ENCODE measurements around the gene GLRA3.
"Not testable (repeated sequence)": the region's sequence is repeated elsewhere in the genome, so short reads cannot be mapped to it uniquely, and the experiment has no call there.

The GLRA3 gene

DNA sequence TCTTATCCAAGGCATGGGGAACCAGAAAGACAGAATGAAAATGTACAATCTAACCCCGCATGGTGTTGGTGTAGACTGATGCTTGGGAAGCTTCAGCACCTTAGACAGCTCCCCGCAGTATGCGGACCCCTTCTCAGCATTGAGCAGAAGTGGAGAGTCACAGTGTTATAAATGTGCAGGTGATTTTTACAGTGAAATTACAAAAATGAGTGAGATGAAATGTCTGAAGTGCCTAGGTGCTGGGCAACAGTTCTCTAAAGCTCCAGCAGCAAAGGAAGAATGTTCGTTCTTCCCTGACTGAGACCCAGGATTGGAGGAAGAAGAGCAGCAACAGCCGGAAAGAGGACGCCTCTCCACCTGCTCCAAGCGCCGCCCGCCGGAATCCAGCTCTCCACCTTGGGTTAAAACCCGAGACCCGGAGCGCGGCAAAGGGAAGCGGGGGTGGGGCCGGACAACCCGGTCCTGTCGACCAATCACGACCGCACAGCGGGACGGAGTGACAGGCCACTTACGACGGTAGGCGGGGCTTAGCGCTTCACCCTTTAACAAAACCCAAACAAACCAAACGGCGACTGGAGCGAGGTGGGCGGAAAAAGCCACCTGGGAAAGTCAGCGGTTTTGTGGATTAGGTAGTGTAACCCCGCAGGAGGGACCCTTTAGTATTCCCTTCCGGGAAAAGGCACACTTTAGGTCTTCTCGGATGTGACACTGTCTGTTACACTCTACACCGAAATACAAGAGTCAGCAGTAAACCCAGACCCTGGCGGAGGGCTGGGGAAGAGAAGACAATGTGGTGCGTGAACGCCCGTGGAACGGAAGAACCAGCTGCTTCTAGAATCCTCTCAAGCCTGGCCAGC is at the start of gene GLRA3:
Gene GLRA3, minus strand, starts transcription at position 403 of the 857 bp plus-strand sequence. CDS start 436 bp downstream, outside the sequence.
- DNase-seq, result no peak

DNA sequence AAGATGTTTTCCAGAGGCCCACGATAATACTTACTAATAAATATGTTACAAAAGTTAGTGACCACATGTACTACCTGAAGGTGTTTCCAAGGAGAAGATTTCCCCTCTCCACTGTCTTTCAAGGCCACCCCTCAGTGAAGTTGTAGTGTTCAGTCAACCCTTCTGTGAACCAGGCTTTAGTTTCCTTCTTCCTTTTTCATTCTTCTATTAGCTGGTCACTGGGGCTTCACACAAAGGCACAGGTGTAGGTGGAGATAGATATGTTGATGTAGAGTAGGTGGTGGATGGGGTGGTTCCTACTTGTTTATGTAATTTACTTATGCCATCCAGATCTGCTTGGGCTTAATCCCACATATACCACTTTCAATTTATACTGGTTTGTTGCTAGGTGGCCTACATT is 45.9 kb upstream of the GLRA3 start:
- DNase-seq, result no peak

DNA sequence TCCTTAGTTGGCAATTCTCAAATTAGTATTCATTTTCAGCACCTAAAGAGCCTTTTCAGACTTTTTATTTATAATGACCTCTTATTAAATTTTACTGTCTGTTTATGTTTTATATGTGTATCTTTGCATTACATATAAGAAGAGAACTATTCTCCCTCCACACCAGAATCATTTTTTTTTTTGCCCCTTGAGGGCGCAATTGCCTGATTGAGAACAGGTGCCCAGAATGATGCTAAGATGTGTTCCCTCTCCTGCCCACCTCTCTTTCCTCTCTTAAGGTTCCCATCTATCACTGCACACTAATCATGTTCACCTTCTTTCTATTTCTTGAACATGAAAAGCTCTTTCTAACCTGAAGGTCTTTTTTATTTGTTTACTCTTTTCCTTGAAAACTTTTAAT is 44.9 kb upstream of the GLRA3 start:
- DNase-seq, result no peak

DNA sequence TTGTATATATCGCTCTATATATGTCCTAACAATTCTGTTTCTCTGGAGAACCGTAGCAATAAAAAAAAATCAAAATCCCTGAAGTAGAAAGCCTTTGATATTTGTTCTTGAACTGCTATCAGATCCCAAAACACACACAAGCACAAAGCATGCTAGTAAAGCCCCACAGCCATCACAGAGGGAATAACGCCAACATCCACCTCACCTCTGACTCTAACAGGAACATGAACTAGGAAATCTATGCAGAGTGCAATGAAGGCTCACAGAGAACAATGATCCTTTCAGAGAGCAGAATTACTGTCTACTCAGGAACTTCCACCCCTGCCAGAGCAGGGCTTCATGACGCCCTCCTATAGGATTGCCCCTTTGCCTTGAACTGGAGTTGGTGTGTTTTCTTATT is 44.1 kb upstream of the GLRA3 start:
- not testable (repeated sequence) for DNase-seq

DNA sequence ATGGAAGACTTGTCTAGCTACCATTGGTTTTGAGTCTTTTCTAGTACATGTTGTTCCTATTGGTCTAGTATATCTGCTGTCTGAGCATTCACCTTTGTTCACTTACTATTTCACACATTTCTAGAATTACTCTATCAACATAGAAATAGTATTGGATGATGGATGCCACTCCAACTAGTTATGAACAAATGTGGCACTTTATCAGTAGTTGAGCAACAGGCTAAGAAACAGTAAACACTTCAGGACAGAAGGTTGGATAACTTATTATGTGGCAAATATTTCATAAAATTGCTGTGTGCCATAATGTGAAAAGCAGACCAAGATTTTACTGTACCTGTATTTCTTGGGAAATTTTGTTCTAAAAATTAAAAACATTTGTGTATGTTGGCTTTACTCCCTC is 42.4 kb upstream of the GLRA3 start:
- no peak for DNase-seq

DNA sequence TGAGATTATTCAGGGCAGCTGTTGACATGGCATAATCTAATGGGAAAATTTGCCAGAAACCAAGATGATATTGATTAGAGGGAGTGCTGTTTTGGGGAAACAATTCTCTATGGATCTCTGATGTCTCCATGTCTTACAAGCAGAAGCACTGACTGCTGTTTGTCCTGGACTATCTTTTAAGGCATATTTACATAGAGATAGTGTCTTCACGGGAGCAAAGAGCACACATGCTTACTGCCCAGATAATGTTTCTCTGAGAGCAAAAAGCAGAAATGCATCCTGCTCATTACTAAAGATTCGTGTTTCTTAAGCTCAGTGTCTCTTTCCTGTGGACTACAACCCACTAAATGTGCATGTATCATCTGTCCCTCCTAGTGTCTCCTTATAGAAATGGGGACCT is 41.3 kb upstream of the GLRA3 start:
- DNase-seq, result no peak

DNA sequence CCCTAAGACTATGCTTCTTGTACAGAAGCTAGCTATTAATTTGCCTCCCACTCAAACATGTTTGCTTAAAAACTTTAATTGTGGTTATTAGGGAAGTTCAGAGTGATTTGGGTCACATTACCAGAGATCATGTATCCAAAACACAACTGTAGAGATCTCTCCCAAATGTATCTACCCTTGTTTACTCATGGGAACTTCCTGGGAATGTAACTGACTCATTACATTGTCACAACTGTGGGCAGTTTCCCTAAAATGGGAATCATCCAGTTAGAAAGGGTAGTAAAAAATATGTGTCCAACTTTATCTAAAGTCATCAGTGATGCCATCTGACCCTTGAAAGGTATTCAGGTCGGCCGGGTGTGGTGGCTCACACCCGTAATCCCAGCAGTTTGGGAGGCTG is 40.3 kb upstream of the GLRA3 start:
- DNase-seq, result no peak

DNA sequence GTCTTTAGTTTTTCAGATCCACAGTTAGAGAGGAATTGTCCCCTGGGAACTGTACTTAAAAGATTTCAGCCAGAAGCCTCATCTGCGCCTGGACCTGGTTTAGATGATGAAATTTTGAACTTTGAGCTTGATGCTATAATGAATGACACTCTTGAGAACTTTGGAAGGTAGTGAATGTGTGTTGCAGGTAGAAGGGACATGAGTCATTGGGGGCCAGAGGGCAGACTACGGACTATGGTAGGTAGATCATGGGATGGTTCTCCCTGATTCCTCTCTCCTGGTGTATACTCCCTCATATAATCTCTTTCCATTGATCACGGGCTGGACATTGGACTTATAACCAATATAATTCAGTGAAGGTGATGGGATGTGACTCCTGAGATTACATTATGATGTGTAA is 38.9 kb upstream of the GLRA3 start:
- no peak for DNase-seq

DNA sequence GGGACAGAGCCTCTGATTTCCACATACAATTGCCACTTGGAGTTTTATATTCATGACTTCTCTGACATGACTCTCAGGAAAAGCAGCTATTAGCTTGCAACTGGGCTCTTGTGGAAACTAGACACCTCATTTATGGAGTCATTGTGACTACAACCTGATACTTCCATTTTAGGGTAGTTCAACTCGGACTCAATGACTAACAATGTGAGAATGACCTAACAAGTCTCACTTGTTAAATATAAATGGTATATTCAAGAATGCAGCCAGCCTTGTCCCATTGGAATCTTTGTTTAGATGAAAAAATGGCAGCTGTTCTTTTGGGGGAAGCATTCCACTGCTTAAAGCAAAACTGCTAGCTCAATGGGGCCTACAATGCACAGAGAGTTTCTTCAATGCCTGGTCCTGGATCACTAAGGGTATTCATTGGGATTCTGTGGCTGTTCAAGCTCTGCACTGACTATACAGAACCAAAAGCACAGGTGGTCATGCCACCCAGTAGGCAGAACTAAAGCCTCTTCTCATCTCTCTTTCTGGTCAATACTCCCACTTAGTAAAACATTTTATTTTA is 36.5 kb upstream of the GLRA3 start:
- DNase-seq, result no peak

DNA sequence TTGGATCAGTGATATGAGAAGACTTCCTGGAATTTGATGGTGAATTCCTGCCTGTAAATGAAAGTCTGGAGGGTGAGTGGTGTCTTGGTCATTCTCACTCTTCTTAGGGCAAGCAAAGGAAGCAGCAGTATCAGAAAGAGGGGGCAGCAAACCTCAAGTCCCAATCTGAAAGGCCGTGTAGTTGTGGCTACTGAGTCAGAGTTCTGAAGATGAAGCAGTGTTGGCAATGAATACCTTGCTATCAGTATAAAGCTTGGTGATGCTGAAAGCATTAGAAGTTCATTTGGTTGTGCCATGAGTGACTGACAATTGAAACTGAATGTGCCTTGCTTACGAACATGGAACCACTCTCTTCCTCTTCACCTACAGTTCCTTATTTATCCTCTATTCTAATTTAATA is 35.0 kb upstream of the GLRA3 start:
- no peak for DNase-seq

DNA sequence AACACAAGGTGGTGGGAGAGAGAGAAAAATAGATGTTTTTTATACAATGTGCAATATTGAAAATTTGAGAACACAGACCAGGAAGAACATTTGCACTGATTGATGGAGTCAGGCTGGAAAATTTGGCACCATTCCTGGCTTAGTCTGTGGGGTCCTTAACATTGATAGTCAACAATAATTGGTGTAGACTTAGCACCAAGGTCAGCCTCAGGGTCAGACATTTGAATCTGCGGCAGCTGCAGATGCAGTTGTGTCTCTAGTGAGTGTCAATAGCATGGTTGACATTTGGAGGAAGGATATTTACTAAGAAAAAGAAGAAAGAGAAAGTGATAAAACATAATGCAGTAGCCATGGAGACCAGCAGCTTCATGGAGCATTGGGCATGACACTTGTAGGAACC is 31.5 kb upstream of the GLRA3 start:
- no peak for DNase-seq

DNA sequence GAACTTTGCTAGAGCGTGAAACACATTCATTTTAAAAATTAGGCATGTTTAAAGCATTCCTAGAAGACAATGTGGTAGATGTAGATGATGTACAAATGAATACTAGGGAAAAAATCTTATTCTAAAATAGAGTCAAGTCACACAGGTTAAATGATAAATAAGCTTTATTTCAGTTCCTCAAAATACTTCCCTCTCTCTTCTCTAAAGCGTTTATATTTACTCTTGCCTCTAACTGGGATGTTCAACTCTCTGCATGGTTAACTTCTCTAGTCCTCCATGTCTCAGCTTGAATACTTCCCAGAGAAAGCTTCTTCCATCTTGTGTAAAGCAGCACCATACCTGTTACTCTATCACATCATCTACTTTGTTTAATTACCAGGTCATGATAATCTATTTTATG is 30.9 kb upstream of the GLRA3 start:
- DNase-seq, result no peak

DNA sequence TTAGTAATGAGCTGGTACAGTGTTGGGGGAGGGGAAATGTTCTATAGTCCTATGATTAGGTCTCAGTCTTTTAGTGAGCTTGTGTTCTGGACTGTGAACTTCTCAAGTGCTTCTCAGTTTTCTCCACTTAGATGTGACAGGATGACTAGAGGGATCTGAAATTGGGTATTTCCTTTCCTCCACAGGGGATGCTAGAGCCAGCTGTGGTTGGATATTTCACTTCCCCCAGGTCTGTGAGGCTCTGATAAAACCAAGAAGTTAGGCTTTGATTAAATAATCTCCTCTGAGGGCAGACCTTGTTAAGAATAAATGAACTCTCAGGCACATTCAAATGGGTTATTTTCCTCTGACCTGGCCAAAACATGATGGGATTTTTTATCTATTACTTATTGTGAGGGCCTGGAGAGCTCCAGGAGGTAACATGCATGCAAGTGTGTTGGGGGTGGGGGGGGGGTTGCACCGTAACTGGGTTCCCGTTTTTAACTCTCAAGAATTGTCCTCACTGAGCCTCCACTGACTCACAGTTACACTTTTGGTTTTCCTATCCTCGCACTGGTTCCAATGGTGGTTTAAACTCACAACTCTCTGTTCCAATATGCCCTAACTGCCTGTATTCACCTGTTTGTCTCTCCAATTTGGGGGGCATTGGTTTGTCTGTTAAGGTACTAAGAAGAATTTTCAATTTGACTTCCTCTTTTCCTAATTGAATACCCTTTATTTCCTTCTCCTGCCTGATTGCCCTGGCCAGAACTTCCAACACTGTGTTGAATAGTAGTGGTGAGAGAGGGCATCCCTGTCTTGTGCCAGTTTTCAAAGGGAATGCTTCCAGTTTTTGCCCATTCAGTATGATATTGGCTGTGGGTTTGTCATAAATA is 28.1 kb upstream of the GLRA3 start:
- DNase-seq, result peak; percentile 3

DNA sequence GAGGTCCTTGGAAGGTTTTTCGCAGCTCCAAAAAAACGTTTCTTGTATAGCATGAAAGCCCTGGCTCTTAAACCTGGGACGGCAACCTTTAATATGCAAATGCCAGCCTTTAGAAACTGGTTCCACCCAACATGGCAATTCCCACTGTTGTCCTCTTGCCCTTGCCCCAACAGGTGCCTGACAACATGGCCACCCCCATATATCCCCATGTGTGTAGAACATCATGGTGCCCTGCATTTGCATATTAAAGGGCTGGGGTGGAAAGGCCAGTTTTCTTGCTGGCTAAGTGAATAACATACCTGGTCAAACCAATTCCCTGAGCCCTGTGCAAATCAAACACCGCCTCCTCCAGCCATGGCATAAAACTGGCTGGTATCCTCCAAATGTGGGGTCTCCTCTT is 26.0 kb upstream of the GLRA3 start:
- no peak for DNase-seq

DNA sequence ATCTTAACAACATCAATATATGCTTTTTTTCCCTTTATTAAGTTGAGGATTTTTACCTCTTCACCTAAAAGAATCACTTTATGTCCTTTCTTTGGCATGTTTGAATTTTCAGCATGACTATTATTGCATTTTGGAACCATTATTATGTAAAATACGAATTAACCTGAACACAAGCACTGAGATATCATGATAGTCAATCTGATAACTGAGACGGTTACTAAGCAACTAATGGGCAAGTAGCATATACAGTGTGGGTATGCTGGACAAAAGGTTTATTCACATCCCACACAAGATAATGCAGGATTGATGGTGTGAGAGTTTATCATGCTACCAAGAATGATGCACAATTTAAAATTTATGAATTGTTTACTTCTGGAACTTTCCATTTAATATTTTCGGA is 24.6 kb upstream of the GLRA3 start:
- no peak for DNase-seq

DNA sequence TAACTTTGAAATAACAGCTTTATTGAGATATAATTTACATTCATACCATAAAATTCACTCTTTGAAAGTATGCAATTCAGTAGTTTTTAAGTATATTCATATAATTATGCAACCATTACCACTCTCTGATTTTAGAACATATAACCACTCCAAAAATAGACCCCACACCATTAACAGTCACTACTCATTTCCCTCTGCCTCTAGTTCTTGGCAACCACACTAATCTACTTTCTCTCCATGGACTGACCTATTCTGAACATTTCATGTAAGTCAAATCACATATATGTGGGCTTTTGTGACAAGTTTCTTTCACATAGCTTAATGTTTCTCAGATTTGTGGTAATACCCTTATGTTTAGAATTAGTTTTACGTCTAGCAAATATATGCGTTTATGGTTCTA is 19.5 kb upstream of the GLRA3 start:
- no peak for DNase-seq

DNA sequence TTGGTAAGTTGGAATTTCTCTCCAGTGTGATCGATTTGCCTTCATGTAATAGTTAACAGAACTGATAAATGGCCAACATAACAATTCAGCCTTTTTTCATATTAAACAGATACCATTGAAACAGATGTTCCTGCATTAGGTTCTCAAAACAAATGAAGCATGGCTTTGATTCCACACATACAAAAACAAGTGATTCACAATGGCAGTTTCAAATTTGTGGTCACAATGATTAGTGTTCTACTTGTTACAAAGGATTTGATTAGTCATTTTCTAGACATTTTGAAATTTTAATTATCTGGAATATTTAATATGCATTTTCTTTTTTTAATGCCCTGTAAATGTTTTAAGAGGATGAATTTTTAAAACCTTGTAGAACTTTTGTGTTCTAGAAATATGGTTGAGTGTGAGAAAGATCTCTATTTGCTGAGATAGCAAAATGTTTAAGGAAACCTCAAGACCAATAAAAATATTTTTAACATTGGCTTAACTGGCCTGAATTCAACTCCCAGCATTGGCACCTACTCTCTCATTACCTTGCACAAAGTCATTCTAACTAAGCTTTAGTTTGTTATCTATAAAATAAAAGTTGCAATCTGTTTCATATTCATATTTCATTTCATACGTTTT is 18.9 kb upstream of the GLRA3 start:
- no peak for DNase-seq

DNA sequence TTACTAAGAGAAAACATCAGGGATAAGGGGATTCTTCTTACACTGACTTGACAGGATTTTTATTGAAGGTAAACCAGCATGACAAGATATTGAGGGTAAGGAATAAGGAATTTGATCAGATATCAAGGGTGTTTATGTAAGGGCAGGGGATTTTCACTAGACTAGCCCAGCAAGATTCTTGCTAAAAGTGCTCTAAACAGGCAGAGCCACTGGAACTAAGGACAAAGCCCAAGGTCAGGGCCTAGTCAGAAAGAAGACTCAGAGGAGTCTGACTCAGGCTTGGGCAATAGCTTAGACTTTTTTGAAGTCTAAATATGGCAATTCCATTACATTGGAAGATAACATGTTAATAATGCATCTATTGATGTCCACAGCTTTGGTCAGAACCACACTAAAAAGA is 6.5 kb upstream of the GLRA3 start:
- DNase-seq, result no peak

DNA sequence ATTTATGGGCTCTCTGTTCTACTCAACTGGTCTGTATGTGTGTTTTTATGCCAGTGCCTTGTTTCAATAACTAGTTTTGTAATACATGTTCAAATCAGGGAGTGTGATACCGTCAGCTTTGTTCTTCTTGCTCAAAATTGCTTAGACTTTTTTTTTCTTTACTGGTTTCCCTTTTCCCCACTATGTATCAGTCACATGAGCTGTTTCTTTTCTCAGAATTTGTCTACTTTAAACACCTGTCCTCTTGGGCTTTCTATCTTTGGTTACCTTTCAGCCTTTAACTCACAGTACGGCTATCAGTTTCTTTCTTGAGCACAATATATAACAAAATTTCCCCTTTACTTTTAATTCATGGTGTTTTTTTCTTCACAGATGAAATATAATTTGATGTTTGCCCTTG is 5.4 kb upstream of the GLRA3 start:
- DNase-seq, result no peak

DNA sequence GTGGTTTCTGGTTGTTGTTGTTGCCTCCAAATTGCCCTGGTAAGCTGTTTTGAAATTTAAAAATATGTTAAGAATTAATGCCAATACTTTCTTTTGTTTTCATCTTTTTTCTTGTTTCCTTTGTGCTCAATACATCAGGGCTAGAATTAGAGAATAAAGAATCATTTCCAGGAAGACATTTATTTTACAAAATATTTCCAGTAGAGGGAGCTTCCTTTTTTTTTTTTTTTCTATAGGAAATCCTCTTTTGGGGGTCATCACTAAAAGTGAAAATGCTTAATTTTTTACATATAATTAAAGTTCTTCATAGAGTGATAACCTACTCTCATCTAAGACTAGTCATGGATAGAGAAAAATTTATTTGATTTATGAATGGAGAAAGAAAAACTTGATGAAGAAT is 2.4 kb downstream of the GLRA3 start:
- DNase-seq, result no peak

DNA sequence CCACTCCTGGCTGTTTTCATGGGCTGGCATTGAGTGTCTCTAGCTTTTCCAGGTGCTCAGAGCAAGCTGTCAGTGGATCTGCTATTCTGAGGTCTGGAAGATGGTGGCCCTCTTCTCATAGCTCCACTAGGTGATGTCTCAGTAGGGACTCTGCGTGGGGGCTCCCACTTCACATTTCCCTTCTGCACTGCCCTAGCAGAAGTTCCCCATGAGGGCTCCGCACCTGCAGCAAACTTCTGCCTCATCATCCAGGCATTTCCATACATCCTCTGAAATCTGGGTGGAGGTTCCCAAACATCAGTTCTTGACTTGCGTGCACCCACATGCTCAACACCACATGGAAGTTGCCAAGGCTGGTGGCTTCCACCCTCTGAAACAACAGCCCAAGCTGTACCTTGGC is 13.8 kb downstream of the GLRA3 start:
- no peak for DNase-seq

DNA sequence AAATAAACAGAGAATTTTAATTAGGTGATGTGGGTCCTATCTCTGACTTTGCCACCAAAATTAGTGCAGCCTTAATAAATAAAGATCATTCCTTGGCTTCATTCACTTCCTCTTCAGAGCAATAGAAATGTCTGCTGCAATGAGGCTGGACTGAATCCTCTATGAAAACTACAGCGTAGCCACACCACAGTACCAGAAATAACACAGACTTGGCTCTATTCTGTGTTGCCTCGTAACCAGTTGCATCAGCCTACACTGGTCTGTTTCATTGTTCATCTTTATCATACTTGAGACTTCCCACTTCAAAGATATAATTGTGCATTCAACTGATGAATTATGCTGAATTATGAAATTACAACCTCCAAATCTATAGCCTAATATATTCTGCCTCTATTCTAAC is 15.8 kb downstream of the GLRA3 start:
- no peak for DNase-seq

DNA sequence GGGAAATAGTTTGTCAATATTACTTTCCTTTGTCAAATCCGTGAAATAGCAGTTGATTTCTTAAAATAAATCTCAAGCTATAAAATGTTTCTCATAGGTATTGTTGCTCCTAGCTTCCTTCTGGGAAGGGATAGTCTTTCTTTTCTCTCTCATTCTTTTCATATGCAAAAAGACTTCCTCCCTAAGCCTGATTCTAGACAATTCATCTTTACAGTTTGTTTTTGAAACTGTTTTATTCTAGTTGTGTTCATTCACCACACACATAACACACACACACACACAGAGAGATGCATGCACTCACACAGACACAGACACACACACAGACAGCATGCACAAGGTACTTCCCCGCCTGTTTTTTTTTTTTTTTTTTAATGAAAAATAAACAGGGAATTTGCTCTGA is 18.2 kb downstream of the GLRA3 start:
- no peak for DNase-seq

All from inflammatory macrophage treated with lipopolysaccharide for 4 hours (primary cell).